Osteoblast (primary cell): ENCODE results near the gene BHMT2. TPM values are rescaled to one million over a fixed set of nuclear protein-coding genes. Genes with fewer than 3 reads are reported as not detected.

Source experiments
- DNase-seq: peaks from one replicate; pipeline ENCODE4 v3.0.0; 2011; ENCODE audit warnings: low spot score, mixed read lengths; ENCODE audit not compliant: insufficient read length; ENCODE audit errors: missing footprints
- H2AFZ ChIP-seq: 2 replicates; pipeline ENCODE4 v1.6.0; 2011; ENCODE audit warnings: mild to moderate bottlenecking, low read length
- H3K27ac ChIP-seq: 2 replicates; pipeline ENCODE4 v1.5.1; 2011; ENCODE audit warnings: mild to moderate bottlenecking, low read depth, low read length, moderate library complexity
- H3K27me3 ChIP-seq: 2 replicates; pipeline ENCODE4 v1.6.0; 2012; ENCODE audit warnings: mild to moderate bottlenecking, control low read depth, inconsistent platforms, low read length, moderate library complexity; ENCODE audit not compliant: insufficient read depth
- H3K36me3 ChIP-seq: 2 replicates; pipeline ENCODE4 v1.5.1; 2011; ENCODE audit warnings: mild to moderate bottlenecking, low read length, control low read depth, moderate library complexity; ENCODE audit not compliant: insufficient read depth
- H3K4me1 ChIP-seq: 2 replicates; pipeline ENCODE4 v1.5.1; 2011; ENCODE audit warnings: mild to moderate bottlenecking, low read length, control low read depth, moderate library complexity; ENCODE audit not compliant: insufficient read depth
- H3K4me2 ChIP-seq: 2 replicates; pipeline ENCODE4 v1.6.0; 2011; ENCODE audit warnings: mild to moderate bottlenecking, low read length; ENCODE audit not compliant: insufficient read depth
- H3K4me3 ChIP-seq: fragments of 200-600 bp; sonication (generic); 3 replicates; pipeline ENCODE4 v1.5.1; 2012; ENCODE audit warnings: mild to moderate bottlenecking, low read length, inconsistent platforms; ENCODE audit not compliant: insufficient read depth
- H3K79me2 ChIP-seq: 2 replicates; pipeline ENCODE4 v1.6.0; 2012; ENCODE audit warnings: mild to moderate bottlenecking, low read length, control low read depth, inconsistent platforms; ENCODE audit not compliant: insufficient read depth
- H3K9me3 ChIP-seq: 2 replicates; pipeline ENCODE4 v1.5.1; 2011; ENCODE audit warnings: low read depth, low read length, control low read depth
- H4K20me1 ChIP-seq: 2 replicates; pipeline ENCODE4 v1.6.0; 2012; ENCODE audit warnings: mild to moderate bottlenecking, low read length, control low read depth; ENCODE audit not compliant: insufficient read depth
- CTCF ChIP-seq: IDR thresholded peaks from 2 replicates; pipeline ENCODE4 v1.5.1; 2011; ENCODE audit warnings: mild to moderate bottlenecking, low read depth, low read length, moderate library complexity; ENCODE audit errors: extremely low read depth
- total RNA-seq: library from RNA; depleted of rRNA; stranded (reverse); fragments of >200 nt; gene quantifications from 2 replicates; pipeline ENCODE4 v1.2.3, GENCODE V29; 2012

BHMT2 gene
- total RNA-seq, 1 donor = 8.3 TPM

GRCh38 chr5:79035237-79035636 is 34.3 kb upstream of the BHMT2 start:
- Histone ChIP-seq H3K27ac (no peak overlapping the region), H3K4me1 (no peaks in the 10 kb centered on the region), H3K4me2 (no peak overlapping the region), H2AFZ (no peak overlapping the region), H3K27me3 (no peaks in the 10 kb centered on the region), H3K79me2 (no peaks in the 10 kb centered on the region), H3K9me3 (no peaks in the 10 kb centered on the region), H4K20me1 (no peaks in the 10 kb centered on the region), H3K4me3 (no peak overlapping the region), H3K36me3 (no peaks in the 10 kb centered on the region)
- TF ChIP-seq CTCF = no peak
- no peak for DNase-seq

- DNase-seq = no peak
- H3K4me2 ChIP-seq = no peak overlapping the region
- H3K36me3 ChIP-seq = no peaks in the 10 kb centered on the region
- H3K4me1 ChIP-seq = no peaks in the 10 kb centered on the region
- no peaks in the 10 kb centered on the region for H3K79me2 ChIP-seq
- H4K20me1 ChIP-seq = no peaks in the 10 kb centered on the region
- H3K27ac ChIP-seq = no peak overlapping the region
- TF ChIP-seq CTCF = no peak
- H3K4me3 ChIP-seq = no peak overlapping the region
- no peaks in the 10 kb centered on the region for H3K27me3 ChIP-seq
- no peak overlapping the region for H2AFZ ChIP-seq
- H3K9me3 ChIP-seq = no peaks in the 10 kb centered on the region
Measured at GRCh38 chr5:79036769-79037168, 32.8 kb upstream of the BHMT2 start.

GRCh38 chr5:79042188-79042587 is 27.4 kb upstream of the BHMT2 start:
- Histone ChIP-seq H4K20me1 (no peaks in the 10 kb centered on the region), H3K79me2 (no peaks in the 10 kb centered on the region), H3K27me3 (peaks cover 10% of the 10 kb centered on the region), H3K4me1 (no peaks in the 10 kb centered on the region), H3K9me3 (no peaks in the 10 kb centered on the region), H3K4me2 (no peak overlapping the region), H3K27ac (no peak overlapping the region), H3K4me3 (no peak overlapping the region), H3K36me3 (no peaks in the 10 kb centered on the region), H2AFZ (no peak overlapping the region)
- TF ChIP-seq CTCF = no peak
- DNase-seq = no peak

- Histone ChIP-seq H3K4me3 (no peak overlapping the region), H4K20me1 (no peaks in the 10 kb centered on the region), H3K36me3 (no peaks in the 10 kb centered on the region), H3K9me3 (no peaks in the 10 kb centered on the region), H3K4me2 (no peak overlapping the region), H3K27ac (no peak overlapping the region), H2AFZ (no peak overlapping the region), H3K27me3 (peaks cover 18% of the 10 kb centered on the region), H3K79me2 (no peaks in the 10 kb centered on the region), H3K4me1 (no peaks in the 10 kb centered on the region)
- TF ChIP-seq CTCF = no peak
- no peak for DNase-seq
Measured at GRCh38 chr5:79047199-79047598, 22.4 kb upstream of the BHMT2 start.
